Ascending aorta (tissue), 2 donors: ENCODE data around the gene IQSEC2. TPM values are rescaled to one million over a fixed set of nuclear protein-coding genes. Genes with fewer than 3 reads are reported as not detected.

Experiments used
- DNase-seq, 2 donors: peaks; one replicate each; pipeline ENCODE4 v3.0.0-alpha.2; 2019; ENCODE audit warnings: low spot score in 2 of 2
- H3K27ac ChIP-seq, 2 donors: fragments of 200-600 bp; sonication (generic); one replicate each; pipeline ENCODE4 v1.5.1; 2016 to 2017; ENCODE audit warnings: mild to moderate bottlenecking in 1 of 2
- H3K27me3 ChIP-seq: fragments of 200-600 bp; sonication (generic); one replicate; pipeline ENCODE4 v1.5.1; 2017
- H3K36me3 ChIP-seq, 2 donors: fragments of 200-600 bp; sonication (generic); one replicate each; pipeline ENCODE4 v1.5.1; 2016
- H3K4me1 ChIP-seq, 2 donors: fragments of 200-600 bp; sonication (generic); one replicate each; pipeline ENCODE4 v1.5.1; 2016 to 2017; ENCODE audit warnings: mild to moderate bottlenecking in 1 of 2
- H3K4me3 ChIP-seq, 2 donors: fragments of 200-600 bp; sonication (generic); one replicate each; pipeline ENCODE4 v1.5.1; 2016 to 2017; ENCODE audit warnings: mild to moderate bottlenecking in 1 of 2
- H3K9me3 ChIP-seq, 2 donors: fragments of 200-600 bp; sonication (generic); one replicate each; pipeline ENCODE4 v1.5.1; 2016
- intact Hi-C: fragments of 100-400 bp; cut with DNase I; formaldehyde crosslinking; loops from one replicate; pipeline ENCODE4 v1.15.1; 2023
- total RNA-seq: library from RNA; depleted of rRNA; stranded (reverse); fragments of >200 nt; gene quantifications from one replicate; pipeline ENCODE4 v1.1.0, GENCODE V29; 2016
- TF ChIP-seq, protein P1 (sequence below), 3 experiments: fragments of 200-600 bp in 2 of 3; fragments of 450-650 bp in 1 of 3; sonication (generic) in 2 of 3; IDR thresholded peaks; one replicate each; pipeline ENCODE4 v1.5.1; 2016 to 2019; ENCODE audit warnings: antibody characterized with exemption in 3 of 3, mild to moderate bottlenecking in 1 of 3, moderate library complexity in 1 of 3

The IQSEC2 gene
- 43.3 TPM for total RNA-seq

DNA sequence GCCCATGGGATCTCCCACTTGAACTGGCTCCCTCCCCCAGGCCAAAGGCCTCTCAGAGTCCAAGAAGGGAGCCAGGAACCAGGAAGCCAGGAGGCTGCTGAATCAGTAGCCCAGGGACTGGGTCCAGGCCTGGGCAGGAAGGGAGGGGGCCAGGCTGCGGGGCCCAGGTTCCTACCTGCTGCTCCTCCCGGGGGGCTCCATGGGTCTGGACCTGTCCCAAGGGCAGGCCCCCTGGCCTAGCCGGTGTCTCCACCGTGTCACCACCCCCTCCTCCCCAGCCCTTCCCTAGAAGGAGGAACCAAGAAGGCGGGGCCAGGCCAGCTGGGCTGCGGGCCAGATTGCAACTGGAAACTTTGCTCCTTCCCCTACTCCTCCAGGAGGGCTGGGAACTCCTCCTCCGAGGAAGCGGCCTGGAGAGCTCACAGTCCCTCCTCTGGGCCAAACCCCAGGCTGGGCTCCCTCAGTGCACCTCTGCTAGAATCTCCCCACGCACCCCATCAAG lies at the start of gene IQSEC2:
TSS of gene IQSEC2 (minus strand) at position 264 of the 502 bp plus-strand sequence.
- Histone ChIP-seq H3K4me1 (peaks cover 0 to 8% of the 10 kb centered on the region in 2 donors), H3K27me3 (no peaks in the 10 kb centered on the region), H3K9me3 (no peaks in the 10 kb centered on the region), H3K27ac (peak within 1 kb of the TSS; percentile 79 to 81), H3K4me3 (peak within 1 kb of the TSS; percentile 46 to 57), H3K36me3 (no peaks in the 10 kb centered on the region)
- intact Hi-C loops, result loop anchor here (5.0 kb wide), 1 partner anchor 51 kb away; no protein-coding TSS in a partner anchor
- DNase-seq, result peak; percentile 19 to 86
- TF ChIP-seq, protein P1, sequence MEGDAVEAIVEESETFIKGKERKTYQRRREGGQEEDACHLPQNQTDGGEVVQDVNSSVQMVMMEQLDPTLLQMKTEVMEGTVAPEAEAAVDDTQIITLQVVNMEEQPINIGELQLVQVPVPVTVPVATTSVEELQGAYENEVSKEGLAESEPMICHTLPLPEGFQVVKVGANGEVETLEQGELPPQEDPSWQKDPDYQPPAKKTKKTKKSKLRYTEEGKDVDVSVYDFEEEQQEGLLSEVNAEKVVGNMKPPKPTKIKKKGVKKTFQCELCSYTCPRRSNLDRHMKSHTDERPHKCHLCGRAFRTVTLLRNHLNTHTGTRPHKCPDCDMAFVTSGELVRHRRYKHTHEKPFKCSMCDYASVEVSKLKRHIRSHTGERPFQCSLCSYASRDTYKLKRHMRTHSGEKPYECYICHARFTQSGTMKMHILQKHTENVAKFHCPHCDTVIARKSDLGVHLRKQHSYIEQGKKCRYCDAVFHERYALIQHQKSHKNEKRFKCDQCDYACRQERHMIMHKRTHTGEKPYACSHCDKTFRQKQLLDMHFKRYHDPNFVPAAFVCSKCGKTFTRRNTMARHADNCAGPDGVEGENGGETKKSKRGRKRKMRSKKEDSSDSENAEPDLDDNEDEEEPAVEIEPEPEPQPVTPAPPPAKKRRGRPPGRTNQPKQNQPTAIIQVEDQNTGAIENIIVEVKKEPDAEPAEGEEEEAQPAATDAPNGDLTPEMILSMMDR (IDR thresholded peaks at IDR 0.05), result no peak

DNA sequence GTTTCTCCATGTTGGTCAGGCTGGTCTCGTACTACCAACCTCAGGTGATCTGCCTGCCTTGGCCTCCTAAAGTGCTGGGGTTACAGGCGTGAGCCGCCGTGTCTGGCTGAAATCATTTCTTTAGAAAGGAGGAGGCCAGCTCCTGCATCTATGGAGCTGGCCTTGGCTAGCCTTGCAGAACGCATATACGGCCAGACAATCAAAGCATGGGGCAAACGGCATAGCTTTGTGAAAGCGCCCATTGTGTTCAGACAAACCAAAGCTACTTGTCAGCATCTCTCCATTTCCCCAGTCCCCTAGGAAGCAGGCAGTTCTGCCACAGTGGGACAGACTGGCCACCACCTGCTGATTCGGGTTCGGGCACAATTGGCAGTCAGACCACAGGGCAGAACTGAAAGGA lies 48.9 kb upstream of the IQSEC2 start:
- H3K4me3 ChIP-seq, result no peak overlapping the region
- TF ChIP-seq, protein P1 (IDR thresholded peaks at IDR 0.05), result no peak
- intact Hi-C loops, result loop anchor here (2.0 to 5.0 kb wide), 2 partner anchors 14 to 48 kb away; partner anchors contain the start of gene IQSEC2
- H3K27ac ChIP-seq, result no peak overlapping the region
- DNase-seq, result no peak
- H3K4me1 ChIP-seq, result no peaks in the 10 kb centered on the region
- H3K9me3 ChIP-seq, result no peaks in the 10 kb centered on the region
- H3K36me3 ChIP-seq, result no peaks in the 10 kb centered on the region
- H3K27me3 ChIP-seq, result no peaks in the 10 kb centered on the region

DNA sequence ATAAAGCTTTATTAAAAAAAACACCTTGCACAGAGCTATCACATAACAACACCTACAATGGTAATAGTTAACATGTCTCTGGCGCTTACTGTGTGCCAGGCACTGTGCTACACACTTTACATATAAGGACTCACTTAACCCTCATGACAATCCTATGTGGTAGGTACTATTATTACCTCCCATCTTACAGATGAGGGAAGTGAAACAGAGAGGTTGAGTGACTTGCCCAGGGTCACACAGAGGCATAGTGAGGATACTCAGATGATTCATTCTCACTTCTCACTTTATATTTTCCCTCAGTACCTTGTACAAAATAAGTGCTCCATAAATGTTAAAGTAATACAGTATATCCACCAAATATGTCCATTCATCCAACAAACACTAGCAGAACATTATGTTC lies 43.4 kb upstream of the IQSEC2 start:
- no peak overlapping the region for H3K4me3 ChIP-seq
- no peak for DNase-seq
- peaks cover 7% of the 10 kb centered on the region for H3K27me3 ChIP-seq
- no peak overlapping the region for H3K27ac ChIP-seq
- peaks cover 0 to 4% of the 10 kb centered on the region in 2 donors for H3K4me1 ChIP-seq
- intact Hi-C loops, result no loop called here
- H3K36me3 ChIP-seq, result no peaks in the 10 kb centered on the region
- TF ChIP-seq, protein P1 (IDR thresholded peaks at IDR 0.05), result no peak
- H3K9me3 ChIP-seq, result no peaks in the 10 kb centered on the region

DNA sequence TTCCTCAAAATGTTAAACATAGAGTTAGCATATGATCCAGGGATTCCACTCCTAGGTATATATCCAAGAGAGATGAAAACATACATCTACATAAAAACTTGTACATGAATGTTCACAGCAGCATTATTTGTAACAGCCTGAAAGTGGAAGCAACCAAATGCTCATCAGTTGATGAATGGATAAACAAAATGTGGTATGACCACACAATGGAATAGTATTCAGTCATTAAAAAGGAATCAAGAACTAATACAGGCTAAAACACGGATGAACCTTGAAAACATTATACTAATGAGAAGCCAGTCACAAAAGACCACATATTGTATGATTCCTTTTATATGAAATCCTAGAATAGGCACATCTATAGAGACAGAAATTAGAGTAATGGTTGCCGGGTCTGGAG lies 42.7 kb upstream of the IQSEC2 start:
- Histone ChIP-seq H3K4me1 (peaks cover 0 to 7% of the 10 kb centered on the region in 2 donors), H3K27me3 (peaks cover 7% of the 10 kb centered on the region), H3K36me3 (no peaks in the 10 kb centered on the region), H3K4me3 (no peak overlapping the region), H3K27ac (no peak overlapping the region), H3K9me3 (no peaks in the 10 kb centered on the region)
- TF ChIP-seq, protein P1 (IDR thresholded peaks at IDR 0.05), result no peak
- DNase-seq, result no peak
- intact Hi-C loops, result no loop called here

DNA sequence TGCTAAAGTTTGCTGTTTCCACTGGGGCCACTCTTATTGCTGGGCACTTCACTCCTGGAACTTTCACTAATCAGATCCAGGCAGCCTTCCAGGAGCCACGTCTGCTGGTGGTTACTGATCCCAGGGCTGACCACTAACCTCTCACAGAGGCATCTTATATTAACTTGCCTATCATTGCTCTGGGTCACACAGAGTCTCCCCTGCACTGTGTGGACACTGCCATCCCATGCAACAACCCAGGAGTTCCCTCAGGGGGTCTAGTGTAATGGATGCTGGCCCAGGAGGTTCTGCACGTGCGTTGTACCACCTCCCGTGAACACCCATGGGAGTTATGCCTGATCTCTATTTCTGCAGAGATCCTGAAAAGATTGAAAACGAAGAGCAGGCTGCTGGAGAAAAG lies 41.8 kb upstream of the IQSEC2 start:
- DNase-seq, result no peak
- TF ChIP-seq, protein P1 (IDR thresholded peaks at IDR 0.05), result no peak
- no peak overlapping the region for H3K27ac ChIP-seq
- peaks cover 7% of the 10 kb centered on the region for H3K27me3 ChIP-seq
- intact Hi-C loops, result no loop called here
- H3K4me3 ChIP-seq, result no peak overlapping the region
- H3K9me3 ChIP-seq, result no peaks in the 10 kb centered on the region
- no peaks in the 10 kb centered on the region for H3K36me3 ChIP-seq
- H3K4me1 ChIP-seq, result peaks cover 0 to 7% of the 10 kb centered on the region in 2 donors
